PC-9 (cell line): ENCODE data around the gene IGFBP6.

ENCODE experiments used
- CTCF ChIP-seq: fragments of 200-600 bp; sonication (generic); conservative IDR thresholded peaks from 2 replicates; pipeline ENCODE4 v1.6.1; 2017; ENCODE audit warnings: mixed run types, antibody characterized with exemption, mild to moderate bottlenecking, moderate library complexity
- EZH2 ChIP-seq: fragments of 200-600 bp; sonication (generic); IDR thresholded peaks from 2 replicates; pipeline ENCODE4 v1.8.0; 2017; ENCODE audit warnings: antibody characterized with exemption, low read depth

DNA sequence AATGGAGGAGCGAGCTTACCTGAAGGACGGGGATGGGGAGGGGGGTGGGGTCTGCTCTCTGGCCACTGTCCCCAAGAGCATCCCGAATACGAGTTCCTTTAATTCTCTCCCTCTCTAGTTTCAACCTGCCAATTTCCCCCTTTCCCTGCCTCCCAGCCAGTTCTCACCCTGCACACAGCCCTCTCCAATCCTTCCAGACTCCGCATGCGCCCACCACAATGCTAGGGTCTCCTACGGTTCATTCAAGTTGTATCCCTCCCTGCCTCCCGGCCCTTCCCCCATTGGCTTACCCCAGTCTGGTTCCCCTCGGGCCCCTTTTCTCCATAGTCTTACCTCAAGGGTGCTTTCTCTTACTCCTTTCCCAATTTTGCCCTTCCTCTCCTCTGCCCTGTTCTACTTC is 708 bp upstream of the IGFBP6 start:
- TF ChIP-seq EZH2 (no peak), CTCF (no peak)
